PC-9 (cell line): ENCODE data around the gene CLSTN1.

Source experiments
- CTCF ChIP-seq: fragments of 200-600 bp; sonication (generic); conservative IDR thresholded peaks from 2 replicates; pipeline ENCODE4 v1.6.1; 2017; ENCODE audit warnings: mixed run types, antibody characterized with exemption, mild to moderate bottlenecking, moderate library complexity
- EZH2 ChIP-seq: fragments of 200-600 bp; sonication (generic); IDR thresholded peaks from 2 replicates; pipeline ENCODE4 v1.8.0; 2017; ENCODE audit warnings: antibody characterized with exemption, low read depth

- TF ChIP-seq CTCF (no peak), EZH2 (no peak)
These were observed 28.2 kb upstream of the CLSTN1 start for GRCh38 chr1:9852004-9852403.
